IPS-15b (cell line): ENCODE measurements around the gene FAM83F.
"Not testable (repeated sequence)": the region's sequence is repeated elsewhere in the genome, so short reads cannot be mapped to it uniquely, and the experiment has no call there.

Experiments
- H3K27me3 ChIP-seq: one replicate; pipeline ENCODE4 v1.6.1; 2013; ENCODE audit warnings: low read length; ENCODE audit not compliant: control insufficient read depth, insufficient read depth
- H3K36me3 ChIP-seq: one replicate; pipeline ENCODE4 v1.6.1; 2013; ENCODE audit warnings: low read length; ENCODE audit not compliant: control insufficient read depth, insufficient read depth
- H3K4me1 ChIP-seq: one replicate; pipeline ENCODE4 v1.6.1; 2013; ENCODE audit warnings: mild to moderate bottlenecking, low read length; ENCODE audit not compliant: control insufficient read depth, insufficient read depth
- H3K4me3 ChIP-seq: one replicate; pipeline ENCODE4 v1.5.1; 2013; ENCODE audit warnings: low read depth, low read length
- H3K9ac ChIP-seq: one replicate; pipeline ENCODE4 v1.6.1; 2013; ENCODE audit warnings: low read depth, mild to moderate bottlenecking, low read length
- H3K9me3 ChIP-seq: one replicate; pipeline ENCODE4 v1.6.1; 2013; ENCODE audit warnings: mild to moderate bottlenecking, low read length; ENCODE audit not compliant: control insufficient read depth, insufficient read depth

FAM83F gene

DNA sequence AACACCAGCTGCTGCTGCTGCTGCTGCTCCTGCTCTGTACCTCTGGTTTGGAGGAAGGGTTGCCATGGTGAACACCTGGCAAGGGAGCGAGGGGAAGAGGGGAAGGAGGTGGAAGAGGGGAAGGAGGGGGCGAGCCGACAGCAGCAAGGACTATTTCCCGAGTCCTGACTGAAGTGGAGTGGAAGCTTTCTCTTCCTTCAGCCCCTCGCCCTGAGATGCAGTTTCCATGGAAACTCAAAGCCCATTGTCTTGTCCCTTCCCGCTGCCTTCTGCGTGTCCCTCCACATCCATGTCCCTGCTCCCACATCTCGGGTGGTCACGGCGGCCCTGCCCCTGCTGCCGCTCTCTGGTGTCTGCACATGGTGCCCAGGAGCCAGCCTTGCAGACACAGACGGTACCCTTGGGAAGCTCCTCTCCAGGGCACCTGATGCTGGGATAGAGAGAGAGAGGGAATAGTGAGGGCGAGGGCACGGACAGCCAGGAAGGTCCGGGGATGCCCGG lies 28.6 kb downstream of the FAM83F start:
- Histone ChIP-seq H3K4me1 (peaks cover 4% of the 10 kb centered on the region), H3K9me3 (no peaks in the 10 kb centered on the region), H3K27me3 (no peaks in the 10 kb centered on the region)

DNA sequence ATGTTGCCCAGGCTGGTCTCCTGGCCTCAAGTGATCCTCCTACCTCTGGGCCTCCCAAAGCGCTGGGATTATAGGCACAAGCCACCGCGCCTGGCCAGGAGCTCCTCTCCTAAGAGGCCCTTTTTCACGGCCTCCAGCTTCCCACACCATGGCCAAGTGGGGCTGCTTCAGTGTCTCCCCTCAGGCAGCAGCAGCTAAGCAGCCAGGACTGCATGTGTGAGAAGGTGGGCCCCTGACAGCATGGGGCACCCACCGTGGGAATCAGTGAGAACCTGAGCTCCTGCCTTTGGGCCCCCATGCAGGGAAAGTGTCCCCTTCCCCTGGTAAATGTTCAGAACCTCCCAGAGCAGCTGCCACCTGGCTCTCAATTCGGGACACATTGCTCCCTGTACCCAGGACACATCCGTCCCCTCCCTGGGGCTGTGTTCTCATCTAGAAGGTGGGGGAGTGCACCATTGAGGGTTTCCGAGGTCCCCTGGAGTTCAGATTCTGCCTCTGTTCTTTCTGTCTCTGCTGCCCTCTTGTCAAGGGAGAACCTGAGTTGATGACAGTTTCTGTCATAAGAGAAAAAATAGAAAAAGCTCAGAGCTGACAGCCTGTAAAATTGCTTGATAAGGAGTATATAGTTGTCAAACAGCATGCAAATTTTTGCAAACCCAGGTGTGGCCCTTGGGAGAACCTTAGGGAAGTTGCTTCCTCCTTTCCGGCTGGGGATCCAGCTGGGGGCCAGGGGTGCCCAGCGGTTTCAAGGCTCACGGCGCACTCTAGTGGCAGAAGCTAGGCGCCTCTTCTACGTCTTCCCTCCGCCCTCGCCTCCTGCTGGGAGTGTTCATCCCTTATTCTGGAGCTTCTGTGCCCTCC lies 29.7 kb downstream of the FAM83F start:
- no peak overlapping the region for H3K9ac ChIP-seq

More for the DNA sequence above, 28.6 kb downstream of the FAM83F start:
- no peak overlapping the region for H3K9ac ChIP-seq
- peaks cover 17% of the 10 kb centered on the region for H3K36me3 ChIP-seq
- H3K4me3 ChIP-seq, result no peak overlapping the region

DNA sequence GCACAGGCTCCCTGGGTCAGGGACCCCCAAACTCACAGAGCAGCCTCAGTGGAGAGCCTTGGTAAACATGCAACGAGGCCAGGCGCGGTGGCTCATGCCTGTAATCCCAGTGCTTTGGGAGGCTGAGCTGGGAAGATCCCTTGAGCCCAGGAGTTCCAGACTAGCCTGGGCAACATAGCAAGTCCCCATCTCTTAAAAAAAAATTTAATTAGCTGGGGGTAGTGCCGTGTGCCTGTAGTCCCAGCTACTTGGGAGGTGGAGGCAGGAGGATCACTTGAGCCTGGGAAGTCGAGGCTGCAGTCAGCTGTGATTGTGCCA lies 30.3 kb downstream of the FAM83F start:
- not testable (repeated sequence) for H3K27me3 ChIP-seq, H3K4me1 ChIP-seq, H3K4me3 ChIP-seq, H3K9me3 ChIP-seq, H3K9ac ChIP-seq
- H3K36me3 ChIP-seq, result peaks cover 17% of the 10 kb centered on the region

More for the DNA sequence above, 29.7 kb downstream of the FAM83F start:
- peaks cover 17% of the 10 kb centered on the region for H3K36me3 ChIP-seq
- H3K4me1 ChIP-seq, result peaks cover 4% of the 10 kb centered on the region
- no peak overlapping the region for H3K4me3 ChIP-seq
- no peaks in the 10 kb centered on the region for H3K9me3 ChIP-seq
- no peaks in the 10 kb centered on the region for H3K27me3 ChIP-seq

DNA sequence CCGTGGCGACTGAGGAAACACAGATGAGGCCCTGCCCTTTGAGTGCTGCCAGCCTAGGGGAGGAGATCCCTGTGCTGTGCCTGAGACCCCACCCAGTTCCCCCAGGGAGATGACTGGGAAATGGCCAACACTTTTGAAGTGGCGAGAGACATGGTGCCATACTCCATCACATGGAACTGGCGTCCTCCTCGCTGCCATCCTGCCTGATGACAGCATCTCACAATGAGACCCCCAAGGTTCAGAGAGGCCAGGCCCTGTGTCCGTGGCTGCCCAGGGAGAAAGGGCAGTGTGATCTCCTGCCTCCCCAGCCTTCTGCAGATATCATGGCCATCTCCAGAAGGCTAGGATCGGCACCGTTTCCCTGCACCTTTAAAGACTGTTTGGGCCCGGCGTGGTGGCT lies 31.1 kb downstream of the FAM83F start:
- H3K36me3 ChIP-seq, result peaks cover 14% of the 10 kb centered on the region
- H3K4me3 ChIP-seq, result no peak overlapping the region
- no peak overlapping the region for H3K9ac ChIP-seq
- no peaks in the 10 kb centered on the region for H3K27me3 ChIP-seq
- H3K9me3 ChIP-seq, result no peaks in the 10 kb centered on the region
- H3K4me1 ChIP-seq, result peaks cover 4% of the 10 kb centered on the region

DNA sequence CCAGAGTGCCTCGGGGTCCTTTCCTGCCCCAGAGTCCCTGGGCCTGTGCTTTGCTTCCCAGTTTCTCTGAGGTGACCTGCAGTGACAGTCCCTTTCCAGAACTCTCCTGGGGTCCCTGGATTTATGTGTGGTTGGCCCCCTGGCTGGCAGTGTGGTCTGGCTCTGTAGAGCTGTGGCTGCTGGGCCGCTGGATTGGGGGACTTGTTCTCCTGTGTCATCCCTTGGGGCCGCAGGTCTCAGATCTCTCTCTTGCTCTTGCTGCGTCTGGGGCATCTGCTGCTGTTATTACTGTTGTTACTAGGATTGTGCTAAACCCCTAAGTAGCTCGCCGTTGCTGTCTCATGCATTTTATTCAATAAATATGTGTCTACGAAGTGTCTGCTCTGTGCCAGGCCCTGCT lies 31.9 kb downstream of the FAM83F start:
- no peak overlapping the region for H3K9ac ChIP-seq
- no peaks in the 10 kb centered on the region for H3K9me3 ChIP-seq
- no peak overlapping the region for H3K4me3 ChIP-seq
- peaks cover 12% of the 10 kb centered on the region for H3K36me3 ChIP-seq
- H3K27me3 ChIP-seq, result no peaks in the 10 kb centered on the region
- peaks cover 4% of the 10 kb centered on the region for H3K4me1 ChIP-seq

DNA sequence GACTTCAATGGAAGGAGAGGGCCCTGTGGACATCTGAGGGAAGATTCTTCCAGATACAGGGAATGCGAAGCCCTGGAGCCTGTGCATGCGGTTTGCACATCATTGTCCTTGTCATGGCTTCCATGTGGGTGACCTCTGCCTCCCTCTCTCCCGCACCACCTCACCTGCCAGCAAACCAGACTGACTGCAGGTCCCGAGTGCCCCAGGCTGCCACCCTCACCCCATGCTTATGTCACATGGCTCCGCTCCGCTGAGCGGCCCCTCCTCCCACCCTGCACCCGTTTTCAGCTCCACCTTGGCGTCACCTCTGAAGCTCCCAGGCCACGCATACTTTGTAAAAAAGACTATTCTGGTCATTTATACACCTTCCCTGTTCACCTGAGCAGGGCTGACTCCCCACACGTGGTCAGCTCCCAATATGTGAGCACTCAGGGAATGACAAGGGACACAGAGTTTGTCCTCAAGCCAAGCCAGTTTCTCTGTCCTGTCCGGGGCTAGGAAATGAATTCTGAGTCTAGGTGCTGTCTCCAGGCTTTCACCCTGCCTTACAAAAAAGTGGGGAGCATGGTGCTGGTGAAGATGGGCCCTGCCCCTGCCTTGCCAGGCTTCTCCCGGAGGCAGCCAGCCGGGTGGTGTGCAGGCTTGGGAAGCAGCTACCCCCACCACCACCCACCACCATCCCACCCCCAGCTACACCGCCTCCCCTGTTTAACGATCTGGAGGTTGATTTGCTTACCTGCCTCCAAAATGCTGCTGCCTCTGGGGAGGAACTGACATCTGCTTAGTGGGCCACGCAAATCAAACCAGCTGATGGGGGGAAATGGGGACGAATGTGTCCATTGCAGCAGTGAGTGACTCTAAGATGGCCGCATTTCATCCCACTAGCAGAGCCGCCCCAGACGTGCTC lies 32.7 kb downstream of the FAM83F start:
- Histone ChIP-seq H3K9me3 (no peaks in the 10 kb centered on the region), H3K9ac (no peak overlapping the region), H3K36me3 (peaks cover 10% of the 10 kb centered on the region), H3K4me3 (no peak overlapping the region), H3K27me3 (no peaks in the 10 kb centered on the region), H3K4me1 (peaks cover 4% of the 10 kb centered on the region)

DNA sequence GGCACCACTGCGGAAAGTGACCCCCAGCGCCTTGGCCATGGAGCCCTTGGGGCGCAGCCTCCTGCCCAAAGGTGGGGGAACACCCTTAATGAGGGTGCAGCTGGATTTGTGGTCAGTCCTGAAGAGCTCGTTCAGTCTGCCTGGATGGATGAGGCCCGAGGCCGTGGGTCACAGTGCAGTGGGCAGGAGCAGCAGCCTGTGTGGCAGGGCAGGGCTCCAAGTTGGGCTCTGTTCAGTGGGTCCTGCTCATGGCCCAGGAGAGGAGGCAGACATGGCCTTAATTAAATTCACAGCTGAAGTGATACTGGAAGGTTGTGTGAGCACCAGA lies 33.3 kb downstream of the FAM83F start:
- H3K4me3 ChIP-seq, result no peak overlapping the region
- peaks cover 4% of the 10 kb centered on the region for H3K4me1 ChIP-seq
- H3K9me3 ChIP-seq, result no peaks in the 10 kb centered on the region
- no peak overlapping the region for H3K9ac ChIP-seq
- H3K36me3 ChIP-seq, result peaks cover 6% of the 10 kb centered on the region
- no peaks in the 10 kb centered on the region for H3K27me3 ChIP-seq

DNA sequence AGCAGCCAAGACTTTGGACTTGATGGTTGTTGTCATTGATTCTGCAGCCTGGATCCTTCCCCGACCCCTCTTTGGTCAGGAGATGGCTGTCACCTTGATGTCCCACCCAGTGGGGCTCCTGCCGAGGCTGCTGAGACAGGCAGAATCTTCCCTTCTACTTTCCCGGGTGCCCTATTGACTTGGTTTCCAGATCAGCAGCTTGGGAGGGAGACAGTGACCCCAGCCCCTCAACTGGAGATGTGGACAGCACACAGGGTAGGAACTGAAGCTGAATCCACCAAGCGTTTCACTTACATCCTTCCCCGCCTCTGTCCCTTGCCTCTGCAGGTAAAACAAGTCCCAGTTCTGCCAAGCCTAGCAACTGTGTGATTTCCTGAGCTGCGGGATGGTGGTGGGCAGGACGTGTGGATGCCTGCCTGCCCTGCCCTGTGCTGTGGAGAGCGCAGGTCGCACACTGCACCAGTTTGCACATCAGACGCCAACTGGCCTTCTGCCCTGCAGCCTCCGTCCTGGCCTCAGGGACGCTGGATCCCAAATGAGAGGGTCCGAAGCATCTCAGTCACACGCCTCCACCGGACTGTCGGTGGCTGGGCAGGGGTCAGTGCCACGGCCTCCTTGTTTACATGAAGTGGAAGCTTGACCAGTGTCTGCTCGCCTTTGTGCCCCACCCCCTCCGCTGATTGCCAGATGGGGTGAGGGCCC lies 34.6 kb downstream of the FAM83F start:
- peaks cover 3% of the 10 kb centered on the region for H3K36me3 ChIP-seq

DNA sequence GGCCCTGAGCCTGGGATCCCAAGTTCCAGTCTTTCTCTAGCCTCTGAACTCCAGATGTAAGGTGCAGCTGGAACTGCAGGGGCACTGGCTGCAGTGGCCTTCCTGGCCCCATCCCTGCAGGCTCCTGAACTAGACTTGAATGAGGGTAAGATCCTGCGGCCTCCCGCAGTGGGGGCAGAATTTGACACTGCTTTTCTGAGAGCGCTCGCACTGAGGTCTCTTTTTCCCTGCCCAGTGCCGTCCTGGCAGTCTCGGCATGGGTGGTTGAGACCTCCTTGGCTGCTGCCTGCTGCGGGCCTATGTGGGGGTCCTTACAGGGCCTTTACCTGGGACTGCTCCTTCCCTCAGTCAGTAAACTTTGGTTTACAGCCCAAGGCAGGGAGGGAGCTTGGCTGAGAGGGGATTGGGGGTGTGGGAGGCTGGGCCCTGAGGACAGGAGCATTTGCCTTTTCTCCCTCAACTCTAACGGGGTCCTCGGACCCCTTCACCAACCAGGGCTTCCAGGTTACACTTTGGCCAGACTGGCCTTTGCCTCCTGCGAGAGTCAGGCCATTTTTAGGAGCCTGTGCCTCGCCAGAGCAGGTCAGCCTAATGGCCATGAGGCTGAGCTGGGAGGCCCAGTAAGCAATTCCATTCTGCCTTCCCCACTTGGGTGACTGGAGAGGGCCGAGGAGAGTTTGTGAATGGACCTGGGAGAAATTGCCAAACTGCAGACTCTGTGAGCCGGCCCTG lies 35.4 kb downstream of the FAM83F start:
- H3K4me1 ChIP-seq, result no peaks in the 10 kb centered on the region
- H3K36me3 ChIP-seq, result peaks cover 3% of the 10 kb centered on the region
- H3K4me3 ChIP-seq, result no peak overlapping the region
- H3K9me3 ChIP-seq, result no peaks in the 10 kb centered on the region
- H3K9ac ChIP-seq, result peak overlapping the region; percentile 37
- no peaks in the 10 kb centered on the region for H3K27me3 ChIP-seq

More for the DNA sequence above, 34.6 kb downstream of the FAM83F start:
- peaks cover 3% of the 10 kb centered on the region for H3K4me1 ChIP-seq
- H3K9me3 ChIP-seq, result no peaks in the 10 kb centered on the region
- H3K9ac ChIP-seq, result no peak overlapping the region
- H3K4me3 ChIP-seq, result no peak overlapping the region
- no peaks in the 10 kb centered on the region for H3K27me3 ChIP-seq

DNA sequence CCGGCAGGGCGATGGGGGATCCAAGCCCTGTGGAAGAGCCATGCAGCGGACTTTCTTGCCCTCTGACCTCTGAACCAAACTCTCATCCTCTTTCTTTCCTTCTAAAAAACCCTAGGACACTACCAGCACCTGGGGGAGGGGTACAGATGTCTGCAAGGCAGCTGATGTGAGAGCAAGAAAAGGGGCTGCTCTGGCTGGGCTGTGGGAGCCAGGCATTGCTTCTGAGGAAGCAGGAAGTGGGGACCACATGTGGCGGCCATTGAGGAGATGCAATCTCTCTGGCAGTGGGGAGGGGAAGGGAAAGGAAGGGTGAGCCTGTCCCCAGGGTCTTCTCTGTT lies 36.0 kb downstream of the FAM83F start:
- Histone ChIP-seq H3K27me3 (no peaks in the 10 kb centered on the region), H3K4me3 (no peak overlapping the region), H3K36me3 (peaks cover 3% of the 10 kb centered on the region), H3K9me3 (no peaks in the 10 kb centered on the region), H3K9ac (no peak overlapping the region), H3K4me1 (no peaks in the 10 kb centered on the region)
